ENCODE results near the gene DAB2IP. TPM values are rescaled to one million over a fixed set of nuclear protein-coding genes. Genes with fewer than 3 reads are reported as not detected.

DAB2IP gene
- total RNA-seq, 2 donors from 2014 or later, result 70.7 to 71.0 TPM

DNA sequence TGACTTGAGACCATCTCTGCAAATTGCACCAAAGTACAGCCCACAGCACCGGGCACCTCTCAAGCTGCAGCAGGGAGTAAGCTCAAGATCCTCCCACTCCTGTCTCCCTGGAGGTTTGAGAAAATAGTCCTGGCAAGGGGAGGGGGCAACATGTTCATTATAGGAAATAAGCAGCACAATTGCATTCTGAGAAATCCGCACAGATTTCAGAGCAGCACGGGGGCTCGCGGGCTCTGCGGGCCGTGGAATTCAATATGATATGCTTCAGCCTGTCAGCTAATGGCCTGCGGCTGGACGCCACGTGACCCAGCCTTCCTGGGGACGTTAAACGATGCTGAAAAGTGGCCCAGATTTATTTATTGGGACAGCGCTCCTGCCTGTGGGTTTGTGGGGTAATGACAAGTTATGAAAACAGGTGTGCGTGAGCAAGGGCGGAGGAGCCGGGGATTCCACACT lies 156.4 kb downstream of the DAB2IP start:
- TF ChIP-seq, protein P1, sequence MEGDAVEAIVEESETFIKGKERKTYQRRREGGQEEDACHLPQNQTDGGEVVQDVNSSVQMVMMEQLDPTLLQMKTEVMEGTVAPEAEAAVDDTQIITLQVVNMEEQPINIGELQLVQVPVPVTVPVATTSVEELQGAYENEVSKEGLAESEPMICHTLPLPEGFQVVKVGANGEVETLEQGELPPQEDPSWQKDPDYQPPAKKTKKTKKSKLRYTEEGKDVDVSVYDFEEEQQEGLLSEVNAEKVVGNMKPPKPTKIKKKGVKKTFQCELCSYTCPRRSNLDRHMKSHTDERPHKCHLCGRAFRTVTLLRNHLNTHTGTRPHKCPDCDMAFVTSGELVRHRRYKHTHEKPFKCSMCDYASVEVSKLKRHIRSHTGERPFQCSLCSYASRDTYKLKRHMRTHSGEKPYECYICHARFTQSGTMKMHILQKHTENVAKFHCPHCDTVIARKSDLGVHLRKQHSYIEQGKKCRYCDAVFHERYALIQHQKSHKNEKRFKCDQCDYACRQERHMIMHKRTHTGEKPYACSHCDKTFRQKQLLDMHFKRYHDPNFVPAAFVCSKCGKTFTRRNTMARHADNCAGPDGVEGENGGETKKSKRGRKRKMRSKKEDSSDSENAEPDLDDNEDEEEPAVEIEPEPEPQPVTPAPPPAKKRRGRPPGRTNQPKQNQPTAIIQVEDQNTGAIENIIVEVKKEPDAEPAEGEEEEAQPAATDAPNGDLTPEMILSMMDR (conservative IDR thresholded peaks at IDR 0.05), result no peak
- 82 to 94% methylated on average over 12 to 16 of the region's 16 CpGs for WGBS, 2 experiments (ENCODE audit: insufficient coverage in 1 of 2, insufficient read length in 1 of 2)
- no peaks in the 10 kb centered on the region for H3K36me3 ChIP-seq (ENCODE audit: control insufficient read depth, insufficient read depth, low read length)
- peaks cover 3% of the 10 kb centered on the region for H3K4me1 Mint-ChIP-seq
- H3K9me3 ChIP-seq (ENCODE audit: control insufficient read depth, low read length), result peaks cover 5% of the 10 kb centered on the region
- no peak overlapping the region for H3K4me3 ChIP-seq (ENCODE audit: low read length)
- peaks cover under 1% of the 10 kb centered on the region for H3K27me3 ChIP-seq (ENCODE audit: control insufficient read depth, insufficient read depth, low read length, poor library complexity, severe bottlenecking)
- H3K4me1 ChIP-seq (ENCODE audit: control insufficient read depth, insufficient read depth, low read length), result no peaks in the 10 kb centered on the region
- H3K27ac ChIP-seq (ENCODE audit: low read depth, low read length), result no peak overlapping the region
- DNase-seq, result peak; percentile 34
- no peak overlapping the region for H3K9ac ChIP-seq (ENCODE audit: extremely low read depth, low read length, poor library complexity, severe bottlenecking)
- H3K36me3 Mint-ChIP-seq (ENCODE audit: low read depth), result no peaks in the 10 kb centered on the region
- H3K27me3 Mint-ChIP-seq (ENCODE audit: insufficient read depth), result peaks cover 2% of the 10 kb centered on the region
- peaks cover 13% of the 10 kb centered on the region for H3K9me3 Mint-ChIP-seq
- H3K4me3 Mint-ChIP-seq, result no peak overlapping the region
- no peak overlapping the region for H3K27ac Mint-ChIP-seq

DNA sequence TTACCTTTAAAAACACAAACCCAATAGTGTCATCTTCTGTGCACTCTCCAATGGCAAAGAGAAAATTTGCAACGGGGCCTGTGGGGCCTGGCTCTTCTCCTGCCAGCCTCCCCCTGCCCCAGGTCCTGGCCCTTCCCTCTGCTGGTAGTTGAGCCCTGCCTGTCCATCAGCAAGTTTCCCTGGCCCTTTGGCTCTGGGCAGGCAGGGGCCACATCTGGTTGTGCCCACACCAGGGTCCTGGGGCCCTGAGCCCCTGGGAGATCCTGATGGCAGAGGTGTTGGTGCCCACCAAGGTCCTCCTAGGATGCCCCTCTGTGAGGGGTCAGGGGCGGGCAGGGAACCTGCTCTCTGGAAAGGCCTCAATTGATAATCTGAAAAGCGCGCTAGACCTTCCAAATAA lies 157.3 kb downstream of the DAB2IP start:
- Histone ChIP-seq H3K9ac (ENCODE audit: extremely low read depth, low read length, poor library complexity, severe bottlenecking) (no peak overlapping the region), H3K36me3 (ENCODE audit: control insufficient read depth, insufficient read depth, low read length) (no peaks in the 10 kb centered on the region), H3K9me3 (ENCODE audit: control insufficient read depth, low read length) (peaks cover 5% of the 10 kb centered on the region), H3K4me1 (ENCODE audit: control insufficient read depth, insufficient read depth, low read length) (no peaks in the 10 kb centered on the region), H3K4me3 (ENCODE audit: low read length) (no peak overlapping the region), H3K27ac (ENCODE audit: low read depth, low read length) (no peak overlapping the region), H3K27me3 (ENCODE audit: control insufficient read depth, insufficient read depth, low read length, poor library complexity, severe bottlenecking) (peaks cover 8% of the 10 kb centered on the region)
- H3K9me3 Mint-ChIP-seq, result peaks cover 13% of the 10 kb centered on the region
- peak; percentile 40 for DNase-seq
- no peak overlapping the region for H3K4me3 Mint-ChIP-seq
- TF ChIP-seq, protein P1 (conservative IDR thresholded peaks at IDR 0.05), result no peak
- no peak overlapping the region for H3K27ac Mint-ChIP-seq
- peaks cover 2% of the 10 kb centered on the region for H3K27me3 Mint-ChIP-seq (ENCODE audit: insufficient read depth)
- WGBS, 2 experiments (ENCODE audit: insufficient coverage in 1 of 2, insufficient read length in 1 of 2), result 82 to 85% methylated on average over 2 to 4 of the region's 4 CpGs
- no peaks in the 10 kb centered on the region for H3K36me3 Mint-ChIP-seq (ENCODE audit: low read depth)
- peaks cover 5% of the 10 kb centered on the region for H3K4me1 Mint-ChIP-seq

DNA sequence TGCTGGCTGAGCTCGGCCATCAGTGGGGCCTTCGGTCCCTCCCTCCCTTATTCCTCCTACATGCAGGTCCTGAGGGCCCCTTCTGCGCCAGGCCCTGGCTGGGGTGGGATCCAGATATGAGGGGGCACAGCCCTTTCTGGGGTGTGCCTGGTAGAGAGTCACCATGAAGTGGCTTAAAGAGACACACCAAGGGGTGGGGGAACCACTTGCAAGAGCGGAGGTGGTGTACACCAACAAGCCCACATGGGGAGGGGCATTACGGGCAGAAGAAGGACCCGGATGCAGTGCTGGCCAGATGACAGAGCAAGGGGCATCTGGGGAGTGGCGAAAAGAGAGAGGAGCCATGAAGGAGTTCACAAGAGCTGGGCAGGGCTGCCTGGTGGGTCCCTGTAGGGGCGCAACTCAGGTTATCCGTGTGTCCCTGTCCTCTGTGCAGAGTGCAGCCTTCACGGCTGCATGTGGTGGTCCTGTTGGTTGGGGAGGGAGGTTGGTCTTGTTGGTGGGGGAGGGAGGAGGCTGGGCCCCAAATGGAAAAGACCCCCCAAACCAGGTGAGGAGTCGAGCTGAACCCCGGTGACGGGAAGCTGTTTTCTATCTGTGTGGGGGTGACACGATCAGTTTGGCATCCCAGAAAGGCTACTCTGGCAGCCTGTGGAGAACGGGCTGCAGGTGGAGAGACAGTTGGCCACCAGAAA lies 158.1 kb downstream of the DAB2IP start:
- Mint-ChIP-seq H3K4me3 (no peak overlapping the region), H3K27me3 (ENCODE audit: insufficient read depth) (peaks cover 5% of the 10 kb centered on the region), H3K4me1 (peaks cover 5% of the 10 kb centered on the region), H3K27ac (no peak overlapping the region), H3K9me3 (peaks cover 6% of the 10 kb centered on the region), H3K36me3 (ENCODE audit: low read depth) (no peaks in the 10 kb centered on the region)
- peaks cover 15% of the 10 kb centered on the region for H3K27me3 ChIP-seq (ENCODE audit: control insufficient read depth, insufficient read depth, low read length, poor library complexity, severe bottlenecking)
- H3K9ac ChIP-seq (ENCODE audit: extremely low read depth, low read length, poor library complexity, severe bottlenecking), result no peak overlapping the region
- no peaks in the 10 kb centered on the region for H3K36me3 ChIP-seq (ENCODE audit: control insufficient read depth, insufficient read depth, low read length)
- no peak overlapping the region for H3K27ac ChIP-seq (ENCODE audit: low read depth, low read length)
- H3K4me1 ChIP-seq (ENCODE audit: control insufficient read depth, insufficient read depth, low read length), result no peaks in the 10 kb centered on the region
- DNase-seq, result peak; percentile 34
- 94 to 95% methylated on average over 6 to 15 of the region's 15 CpGs for WGBS, 2 experiments (ENCODE audit: insufficient coverage in 1 of 2, insufficient read length in 1 of 2)
- TF ChIP-seq, protein P1 (conservative IDR thresholded peaks at IDR 0.05), result no peak
- H3K4me3 ChIP-seq (ENCODE audit: low read length), result no peak overlapping the region
- H3K9me3 ChIP-seq (ENCODE audit: control insufficient read depth, low read length), result peaks cover 5% of the 10 kb centered on the region
